HepG2 (cell line): ENCODE data around the gene KLHL40. TPM values are rescaled to one million over a fixed set of nuclear protein-coding genes. Genes with fewer than 3 reads are reported as not detected.
A peak's percentile ranks its signal among the peaks of the same experiment; 100 is the strongest.

Experiments
- ATF7-NPFF ChIP-seq: sonication (generic); formaldehyde crosslinking; IDR thresholded peaks from 2 replicates; pipeline ENCODE4 v1.8.1; 2023; ENCODE audit warnings: mild to moderate bottlenecking, low read depth, missing genetic modification reagents, moderate library complexity
- CHD2 ChIP-seq: IDR thresholded peaks from 2 replicates; pipeline ENCODE4 v1.6.1; 2011; ENCODE audit warnings: low read depth, low read length, improper control_type of control experiment
- HNRNPH1 ChIP-seq: fragments of 200-400 bp; formaldehyde crosslinking; optimal IDR thresholded peaks from 2 replicates; pipeline ENCODE3; 2017; ENCODE audit warnings: mild to moderate bottlenecking, low read depth, low read length
- HOXA3 ChIP-seq: sonication (generic); formaldehyde crosslinking; IDR thresholded peaks from 2 replicates; pipeline ENCODE4 v1.5.0; 2020; ENCODE audit warnings: missing genetic modification reagents
- NFKB2 ChIP-seq: sonication (generic); formaldehyde crosslinking; IDR thresholded peaks from 2 replicates; pipeline ENCODE4 v1.4.0; 2020; ENCODE audit warnings: missing genetic modification reagents, borderline replicate concordance
- RFX3 ChIP-seq: IDR thresholded peaks from 2 replicates; pipeline ENCODE4 v1.6.1; 2016; ENCODE audit warnings: missing biosample characterization, missing genetic modification reagents
- SALL2 ChIP-seq: sonication (generic); formaldehyde crosslinking; IDR thresholded peaks from 2 replicates; pipeline ENCODE4 v1.8.1; 2023; ENCODE audit warnings: mild to moderate bottlenecking, missing genetic modification reagents, inconsistent platforms
- SOX5 ChIP-seq: IDR thresholded peaks from 2 replicates; pipeline ENCODE4 v1.6.1; 2016; ENCODE audit warnings: borderline replicate concordance
- U2AF1 ChIP-seq: fragments of 200-400 bp; formaldehyde crosslinking; optimal IDR thresholded peaks from 2 replicates; pipeline ENCODE3; 2017; ENCODE audit warnings: mild to moderate bottlenecking, low read depth, low read length
- ZBTB21 ChIP-seq: sonication (generic); formaldehyde crosslinking; IDR thresholded peaks from 2 replicates; pipeline ENCODE4 v1.4.0; 2020; ENCODE audit warnings: missing genetic modification reagents
- ZFP82 ChIP-seq: sonication (generic); formaldehyde crosslinking; IDR thresholded peaks from 2 replicates; pipeline ENCODE4 v1.5.1; 2020; ENCODE audit warnings: mild to moderate bottlenecking, missing genetic modification reagents, borderline replicate concordance
- ZNF20 ChIP-seq: sonication (generic); formaldehyde crosslinking; IDR thresholded peaks from 2 replicates; pipeline ENCODE4 v1.4.0; 2020; ENCODE audit warnings: mild to moderate bottlenecking, moderate library complexity, missing genetic modification reagents
- ZNF275 ChIP-seq: sonication (generic); formaldehyde crosslinking; IDR thresholded peaks from 2 replicates; pipeline ENCODE4 v1.8.0; 2022; ENCODE audit warnings: missing genetic modification reagents, mild to moderate bottlenecking, inconsistent platforms, borderline replicate concordance
- ZNF280D ChIP-seq: sonication (generic); formaldehyde crosslinking; IDR thresholded peaks from 2 replicates; pipeline ENCODE4 v1.5.1; 2020; ENCODE audit warnings: mild to moderate bottlenecking, missing genetic modification reagents
- ZNF354B ChIP-seq: sonication (generic); formaldehyde crosslinking; IDR thresholded peaks from 2 replicates; pipeline ENCODE4 v1.8.0; 2022; ENCODE audit warnings: mild to moderate bottlenecking, missing genetic modification reagents
- ZNF432 ChIP-seq: sonication (generic); formaldehyde crosslinking; IDR thresholded peaks from 2 replicates; pipeline ENCODE4 v1.5.0; 2020; ENCODE audit warnings: missing genetic modification reagents, mild to moderate bottlenecking, borderline replicate concordance
- ZNF550 ChIP-seq: sonication (generic); formaldehyde crosslinking; IDR thresholded peaks from 2 replicates; pipeline ENCODE4 v1.4.0; 2020; ENCODE audit warnings: mild to moderate bottlenecking, missing genetic modification reagents, borderline replicate concordance
- ZNF605 ChIP-seq: sonication (generic); formaldehyde crosslinking; IDR thresholded peaks from 2 replicates; pipeline ENCODE4 v1.8.0; 2022; ENCODE audit warnings: mild to moderate bottlenecking, missing genetic modification reagents
- ZNF704 ChIP-seq: sonication (generic); formaldehyde crosslinking; IDR thresholded peaks from 2 replicates; pipeline ENCODE4 v1.8.1; 2023; ENCODE audit warnings: mild to moderate bottlenecking, inconsistent platforms, moderate library complexity, missing genetic modification reagents, borderline replicate concordance
- ZNF777 ChIP-seq: sonication (generic); formaldehyde crosslinking; IDR thresholded peaks from 2 replicates; pipeline ENCODE4 v1.4.0; 2020; ENCODE audit warnings: missing genetic modification reagents
- polyA plus RNA-seq, 8 experiments: library from polyadenylated mRNA; depleted of rRNA in 3 of 8; stranded (reverse) in 7 of 8; unstranded in 1 of 8; fragments of >200 nt; fragmentation: Illumina TruSeq in 4 of 8; extraction: Trizol in 4 of 8; gene quantifications; 2 replicates each; pipeline versions ENCODE4 v1.2.1 to v1.2.3, GENCODE V29; 2011 to 2016; ENCODE audit warnings: low read depth in 4 of 8, missing spikeins in 1 of 8, mixed read lengths in 1 of 8; ENCODE audit not compliant: insufficient read depth in 1 of 8
- total RNA-seq, 5 experiments: library from RNA; depleted of rRNA; stranded (reverse); fragments of >200 nt; fragmentation: Illumina TruSeq; extraction: Trizol; gene quantifications; 2 replicates each; pipeline ENCODE4 v1.2.3, GENCODE V29; 2016; ENCODE audit warnings: low read depth in 1 of 5

KLHL40 gene
- total and polyA plus RNA-seq, 2 of the 13 experiments (the other 11 are each of a cell fraction or from before 2014, with no cell fraction given) = not detected

- TF ChIP-seq ZNF550 (CRISPR knock-in tag) (no peak), ZNF777 (CRISPR knock-in tag) (no peak; the same call in 1 of the 2 replicates), CHD2 (no peak), ATF7-NPFF (0 out of 2 replicates have a peak, but pooled peaks have one; percentile 54), ZNF432 (CRISPR knock-in tag) (no peak), RFX3 (no peak), NFKB2 (CRISPR knock-in tag) (peak; percentile 49; the same call in 1 of the 2 replicates), ZNF20 (no peak), ZNF354B (CRISPR knock-in tag) (no peak), SALL2 (CRISPR knock-in tag) (no peak; the same call in 1 of the 2 replicates), SOX5 (peak; percentile 95), ZNF704 (CRISPR knock-in tag) (no peak), ZNF275 (no peak), ZFP82 (CRISPR knock-in tag) (no peak), ZNF605 (CRISPR knock-in tag) (no peak), ZNF280D (no peak), HNRNPH1 (no peak), ZBTB21 (CRISPR knock-in tag) (no peak), HOXA3 (peak; percentile 76), U2AF1 (no peak)
Observed at GRCh38 chr3:42732196-42732828, 47.0 kb downstream of the KLHL40 start (continued).
